PC-9 (cell line): ENCODE data around the gene GATB.

ENCODE experiments used
- CTCF ChIP-seq: fragments of 200-600 bp; sonication (generic); conservative IDR thresholded peaks from 2 replicates; pipeline ENCODE4 v1.6.1; 2017; ENCODE audit warnings: mixed run types, antibody characterized with exemption, mild to moderate bottlenecking, moderate library complexity
- EZH2 ChIP-seq: fragments of 200-600 bp; sonication (generic); IDR thresholded peaks from 2 replicates; pipeline ENCODE4 v1.8.0; 2017; ENCODE audit warnings: antibody characterized with exemption, low read depth

- TF ChIP-seq CTCF (no peak), EZH2 (no peak)
These were observed 58.6 kb downstream of the GATB start for GRCh38 chr4:151702256-151702655.
